HCT116 (cell line): ENCODE measurements around the gene TMC3.

Experiments
- ATF3 ChIP-seq: IDR thresholded peaks from 2 replicates; pipeline ENCODE4 v1.6.1; 2012
- CEBPB ChIP-seq: IDR thresholded peaks from 2 replicates; pipeline ENCODE4 v1.6.1; 2012; ENCODE audit warnings: low read depth
- CTCF ChIP-seq, 3 experiments: fragments of 200-600 bp in 1 of 3; sonication (generic) in 1 of 3; IDR thresholded peaks in 2 of 3; conservative IDR thresholded peaks in 1 of 3; 2 replicates each; pipeline ENCODE4 v1.5.1; 2012 to 2017; ENCODE audit warnings: low read depth in 2 of 3, low read length in 2 of 3, antibody characterized with exemption in 1 of 3, borderline replicate concordance in 1 of 3, control low read depth in 1 of 3, mild to moderate bottlenecking in 1 of 3, mixed read lengths in 1 of 3, mixed run types in 1 of 3, moderate library complexity in 1 of 3; ENCODE audit not compliant: insufficient read depth in 1 of 3
- ELF1 ChIP-seq: IDR thresholded peaks from 2 replicates; pipeline ENCODE4 v1.6.1; 2012; ENCODE audit warnings: low read depth, borderline replicate concordance
- EZH2 ChIP-seq: fragments of 200-600 bp; sonication (generic); IDR thresholded peaks from 2 replicates; pipeline ENCODE4 v1.6.1; 2017; ENCODE audit warnings: antibody characterized with exemption, mixed run types
- EZH2phosphoT487 ChIP-seq: fragments of 200-600 bp; IDR thresholded peaks from 2 replicates; pipeline ENCODE4 v1.6.1; 2018; ENCODE audit warnings: antibody characterized with exemption, borderline replicate concordance
- MAX ChIP-seq: IDR thresholded peaks from 2 replicates; pipeline ENCODE4 v1.6.1; 2012
- POLR2A ChIP-seq: IDR thresholded peaks from 2 replicates; pipeline ENCODE4 v1.7.0; 2011; ENCODE audit warnings: borderline replicate concordance; ENCODE audit not compliant: insufficient read depth, insufficient read length; ENCODE audit errors: extremely low read depth
- POLR2AphosphoS5 ChIP-seq: IDR thresholded peaks from 2 replicates; pipeline ENCODE4 v1.6.1; 2011; ENCODE audit warnings: mild to moderate bottlenecking, low read depth, low read length, moderate library complexity
- SP1 ChIP-seq: IDR thresholded peaks from 2 replicates; pipeline ENCODE4 v1.6.1; 2012; ENCODE audit warnings: low read depth
- TCF7L2 ChIP-seq: IDR thresholded peaks from 2 replicates; pipeline ENCODE4 v1.7.0; 2011; ENCODE audit warnings: borderline replicate concordance, inconsistent platforms; ENCODE audit not compliant: insufficient read depth, insufficient read length; ENCODE audit errors: extremely low read depth
- ZBTB33 ChIP-seq: IDR thresholded peaks from 2 replicates; pipeline ENCODE4 v1.6.1; 2011; ENCODE audit warnings: mild to moderate bottlenecking, low read length, moderate library complexity; ENCODE audit not compliant: insufficient replicate concordance; ENCODE audit errors: extremely low read depth

- no peak for TF ChIP-seq CTCF (IDR thresholded peaks at IDR 0.05 in 2 of 3, conservative IDR thresholded peaks at IDR 0.05 in 1 of 3; ENCODE audit: borderline replicate concordance in 1 of 3, insufficient read depth in 1 of 3, low read depth in 2 of 3, low read length in 2 of 3)
- peak; percentile 98 for TF ChIP-seq CEBPB
- TF ChIP-seq EZH2 = no peak
- TF ChIP-seq POLR2AphosphoS5 = peak; percentile 71
- TF ChIP-seq ATF3 = peak; percentile 68
- TF ChIP-seq POLR2A = no peak
- no peak for TF ChIP-seq TCF7L2
- no peak for TF ChIP-seq ELF1
- no peak for TF ChIP-seq EZH2phosphoT487
- peak; percentile 87 for TF ChIP-seq SP1
- no peak for TF ChIP-seq ZBTB33
- peak; percentile 85 for TF ChIP-seq MAX
Observed at GRCh38 chr15:81312790-81313543, 61.0 kb downstream of the TMC3 start.
